IMR-90 (cell line): ENCODE measurements around the gene GCN1.

Source experiments
- CEBPB ChIP-seq: IDR thresholded peaks from 2 replicates; pipeline ENCODE4 v1.6.1; 2012; ENCODE audit warnings: low read depth, low read length, improper control_type of control experiment
- CTCF ChIP-seq: conservative IDR thresholded peaks from 2 replicates; pipeline ENCODE4 v1.5.1; 2012; ENCODE audit warnings: mild to moderate bottlenecking, low read depth, low read length, improper control_type of control experiment
- FOS ChIP-seq: fragments of 150-350 bp; IDR thresholded peaks from 2 replicates; pipeline ENCODE4 v1.6.1; 2016; ENCODE audit warnings: low read depth, low read length
- MAFK ChIP-seq: IDR thresholded peaks from 2 replicates; pipeline ENCODE4 v1.6.1; 2012; ENCODE audit warnings: low read depth, low read length, improper control_type of control experiment
- MAZ ChIP-seq: IDR thresholded peaks from 2 replicates; pipeline ENCODE4 v1.6.1; 2012; ENCODE audit warnings: low read depth, mild to moderate bottlenecking, low read length, improper control_type of control experiment, moderate library complexity, borderline replicate concordance
- MXI1 ChIP-seq: IDR thresholded peaks from 2 replicates; pipeline ENCODE4 v1.6.1; 2012; ENCODE audit warnings: low read depth, mild to moderate bottlenecking, low read length, moderate library complexity, borderline replicate concordance
- NFE2L2 ChIP-seq: fragments of 150-350 bp; IDR thresholded peaks from 2 replicates; pipeline ENCODE4 v1.6.1; 2016; ENCODE audit warnings: low read depth, mild to moderate bottlenecking, low read length
- POLR2A ChIP-seq: IDR thresholded peaks from 2 replicates; pipeline ENCODE4 v1.6.1; 2012; ENCODE audit warnings: mild to moderate bottlenecking, low read depth, low read length
- RAD21 ChIP-seq: IDR thresholded peaks from 2 replicates; pipeline ENCODE4 v1.6.1; 2012; ENCODE audit warnings: low read length, improper control_type of control experiment
- RCOR1 ChIP-seq: IDR thresholded peaks from 2 replicates; pipeline ENCODE4 v1.6.1; 2012; ENCODE audit warnings: mild to moderate bottlenecking, low read length, improper control_type of control experiment; ENCODE audit not compliant: insufficient replicate concordance
- RFX5 ChIP-seq: IDR thresholded peaks from 2 replicates; pipeline ENCODE4 v1.8.0; 2012; ENCODE audit warnings: low read depth, mild to moderate bottlenecking, low read length, moderate library complexity
- SMC3 ChIP-seq: fragments of 150-350 bp; IDR thresholded peaks from 2 replicates; pipeline ENCODE4 v1.6.1; 2016; ENCODE audit warnings: low read depth, mild to moderate bottlenecking, antibody characterized with exemption, low read length, moderate library complexity
- USF2 ChIP-seq: fragments of 150-350 bp; IDR thresholded peaks from 2 replicates; pipeline ENCODE4 v1.6.1; 2017; ENCODE audit warnings: mild to moderate bottlenecking, antibody characterized with exemption, low read length, low read depth

- no peak for TF ChIP-seq CTCF
- no peak for TF ChIP-seq SMC3
- TF ChIP-seq POLR2A: no peak
- TF ChIP-seq RAD21: no peak
- no peak for TF ChIP-seq RFX5
- TF ChIP-seq MXI1: no peak
- TF ChIP-seq MAFK: no peak
- no peak for TF ChIP-seq MAZ
- no peak for TF ChIP-seq USF2
- TF ChIP-seq NFE2L2: no peak
- TF ChIP-seq FOS: no peak
- no peak for TF ChIP-seq RCOR1
- no peak for TF ChIP-seq CEBPB
Measured at GRCh38 chr12:120169946-120170345, 24.6 kb downstream of the GCN1 start.
